Naive thymus-derived CD8-positive, alpha-beta T cell (primary cell): ENCODE results near the gene ZDHHC14. TPM values are rescaled to one million over a fixed set of nuclear protein-coding genes. Genes with fewer than 3 reads are reported as not detected.

Experiments used
- ATAC-seq, 2 donors: fragments of 150-1000 bp; cut with Tn5 transposase in 1 of 2; sonication (Bioruptor Pico), chemical (Tn5 transposase) in 1 of 2; 1 replicate in 1 of 2; 2 replicates in 1 of 2; pipeline ENCODE4 v1.10.0; 2021; ENCODE audit warnings: mild to moderate bottlenecking in 2 of 2, moderate library complexity in 2 of 2
- POLR2A ChIA-PET: fragments of 350-600 bp; sonication (Branson Sonifier 250); formaldehyde crosslinking; loops from one replicate; lab custom pipeline; 2021; ENCODE audit warnings: antibody characterized with exemption; lab: Charles Lee
- DNase-seq, 10 donors: peaks; one replicate each; pipeline versions ENCODE4 v3.0.0 to v3.0.0-alpha.2; 2020 to 2022
- H3K27ac Mint-ChIP-seq, 10 donors: one replicate each; pipeline ENCODE4 v1.8.0; 2020 to 2022; ENCODE audit warnings: mild to moderate bottlenecking in 10 of 10, mixed read lengths in 10 of 10, moderate library complexity in 4 of 10, inconsistent platforms in 1 of 10
- H3K27me3 Mint-ChIP-seq, 5 donors: one replicate each; pipeline ENCODE4 v1.8.0; 2021 to 2022; ENCODE audit warnings: mixed read lengths in 5 of 5
- H3K36me3 Mint-ChIP-seq, 3 donors: one replicate each; pipeline ENCODE4 v1.8.0; 2020 to 2022; ENCODE audit warnings: mixed read lengths in 3 of 3, mild to moderate bottlenecking in 2 of 3, inconsistent platforms in 1 of 3
- H3K4me1 Mint-ChIP-seq, 4 donors: one replicate each; pipeline ENCODE4 v1.8.0; 2021 to 2022; ENCODE audit warnings: mixed read lengths in 4 of 4
- H3K4me3 Mint-ChIP-seq, 10 donors: one replicate each; pipeline ENCODE4 v1.8.0; 2020 to 2022; ENCODE audit warnings: mild to moderate bottlenecking in 10 of 10, mixed read lengths in 10 of 10, moderate library complexity in 6 of 10, inconsistent platforms in 1 of 10
- H3K9me3 Mint-ChIP-seq, 9 donors: one replicate each; pipeline ENCODE4 v1.8.0; 2020 to 2022; ENCODE audit warnings: mixed read lengths in 9 of 9, mild to moderate bottlenecking in 3 of 9, inconsistent platforms in 1 of 9, moderate library complexity in 1 of 9
- polyA plus RNA-seq, 3 donors: library from polyadenylated mRNA; unstranded; fragments of 300-500 nt; fragmentation: Illumina TruSeq; gene quantifications; one replicate each; pipeline ENCODE4 v1.2.3, GENCODE V29; 2021
- total RNA-seq, 8 experiments: library from RNA in 2 of 8; stranded (reverse) in 2 of 8; gene quantifications; one replicate each; pipeline ENCODE4 v1.2.3 and lab custom pipeline; 2021 to 2026

ZDHHC14 gene
- total and polyA plus RNA-seq, 5 experiments from 2014 or later = 0.09 to 1.9 (median 1.4) TPM

DNA sequence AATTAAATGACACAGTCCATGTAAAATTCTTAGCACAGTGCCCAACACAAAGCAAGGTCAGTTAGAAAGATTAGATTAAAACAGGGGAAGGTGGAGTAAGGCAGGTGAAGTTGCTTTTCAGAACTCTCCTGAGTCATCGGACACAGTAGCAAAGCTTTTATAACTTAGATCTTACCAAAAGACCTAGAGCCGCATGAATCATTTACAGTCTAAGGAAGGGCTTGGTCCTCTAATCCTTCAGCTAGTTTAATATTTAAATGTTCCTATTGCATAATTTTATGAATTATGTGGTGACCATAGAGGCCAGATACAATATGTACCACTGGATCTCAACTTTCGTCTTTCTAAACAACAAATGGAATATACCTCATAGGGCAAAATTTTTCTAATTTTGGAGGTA lies 240.0 kb downstream of the ZDHHC14 start:
- ATAC-seq (no peak), DNase-seq (no peak)
- Mint-ChIP-seq H3K27me3 (no peaks in the 10 kb centered on the region), H3K4me3 (no peak overlapping the region), H3K36me3 (no peaks in the 10 kb centered on the region), H3K27ac (no peak overlapping the region), H3K4me1 (peaks cover 0 to 6% (median 0%) of the 10 kb centered on the region in 4 donors), H3K9me3 (peaks cover 0 to 8% (median 3%) of the 10 kb centered on the region in 9 donors)
- POLR2A ChIA-PET = no interaction called here

DNA sequence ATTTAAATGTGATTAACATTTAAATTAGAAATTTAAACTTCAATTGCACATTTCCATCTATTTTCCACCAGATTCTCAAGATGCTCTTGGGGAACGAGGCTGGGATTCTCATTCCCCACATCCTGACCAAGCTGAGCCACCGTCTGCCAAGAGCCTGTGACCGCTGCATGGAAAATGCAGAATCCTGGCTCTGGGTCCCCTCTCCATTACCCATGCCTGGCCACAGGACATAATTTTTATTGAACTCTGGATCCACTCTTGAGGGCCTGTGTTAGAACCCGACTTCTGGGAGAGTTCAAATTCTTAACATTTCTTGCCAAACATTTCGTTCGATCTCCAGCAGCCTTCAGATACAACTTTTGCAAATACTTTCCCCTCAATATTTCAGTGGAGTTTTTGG lies 240.4 kb downstream of the ZDHHC14 start:
- Mint-ChIP-seq H3K27me3 (no peaks in the 10 kb centered on the region), H3K27ac (no peak overlapping the region), H3K4me3 (no peak overlapping the region), H3K36me3 (no peaks in the 10 kb centered on the region), H3K9me3 (peaks cover 0 to 8% (median 3%) of the 10 kb centered on the region in 9 donors), H3K4me1 (peaks cover 0 to 6% (median 0%) of the 10 kb centered on the region in 4 donors)
- no peak for ATAC-seq
- DNase-seq = no peak
- POLR2A ChIA-PET = no interaction called here

GRCh38 chr6:157622427-157622826 lies 241.4 kb downstream of the ZDHHC14 start:
- Mint-ChIP-seq H3K4me3 (no peak overlapping the region), H3K27me3 (no peaks in the 10 kb centered on the region), H3K4me1 (peaks cover 0 to 6% (median 0%) of the 10 kb centered on the region in 4 donors), H3K27ac (no peak overlapping the region), H3K9me3 (peaks cover 0 to 8% (median 3%) of the 10 kb centered on the region in 9 donors), H3K36me3 (no peaks in the 10 kb centered on the region)
- DNase-seq (no peak), ATAC-seq (no peak)
- POLR2A ChIA-PET = interaction anchor here (0.5 kb wide), 1 partner anchor 1340 kb away, joined by 8 read pairs; no protein-coding TSS in a partner anchor

GRCh38 chr6:157625111-157625510 lies 244.1 kb downstream of the ZDHHC14 start:
- no peak for DNase-seq
- no peak overlapping the region for H3K4me3 Mint-ChIP-seq
- H3K36me3 Mint-ChIP-seq = no peaks in the 10 kb centered on the region
- POLR2A ChIA-PET = no interaction called here
- ATAC-seq = no peak
- H3K9me3 Mint-ChIP-seq = peaks cover 0 to 8% (median 3%) of the 10 kb centered on the region in 9 donors
- H3K27me3 Mint-ChIP-seq = no peaks in the 10 kb centered on the region
- no peak overlapping the region for H3K27ac Mint-ChIP-seq
- peaks cover 7 to 10% (median 9%) of the 10 kb centered on the region in 4 donors for H3K4me1 Mint-ChIP-seq

DNA sequence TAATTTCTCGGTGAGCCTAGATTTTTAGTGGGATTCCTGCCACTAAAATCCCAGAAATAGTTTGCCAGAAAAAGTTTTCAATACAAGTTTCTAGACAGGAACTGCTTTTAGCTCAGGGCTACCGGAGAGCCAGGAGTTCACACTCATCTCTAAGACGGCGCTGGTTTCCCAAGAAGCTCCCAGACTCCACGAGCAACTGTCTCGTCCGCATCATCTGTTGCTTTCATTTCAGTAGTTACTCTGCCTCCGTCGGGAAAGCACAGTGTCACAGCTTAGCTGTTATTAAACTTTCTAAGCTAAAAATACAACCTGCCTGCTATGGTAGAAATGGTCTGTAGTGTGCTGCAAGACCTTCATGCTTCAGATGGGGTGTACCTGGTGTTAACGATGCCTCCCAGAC lies 244.8 kb downstream of the ZDHHC14 start:
- H3K4me1 Mint-ChIP-seq = peaks cover 7 to 10% (median 9%) of the 10 kb centered on the region in 4 donors
- ATAC-seq = no peak
- H3K27ac Mint-ChIP-seq = no peak overlapping the region
- no peak for DNase-seq
- peaks cover 0 to 8% (median 3%) of the 10 kb centered on the region in 9 donors for H3K9me3 Mint-ChIP-seq
- H3K27me3 Mint-ChIP-seq = no peaks in the 10 kb centered on the region
- POLR2A ChIA-PET = no interaction called here
- no peaks in the 10 kb centered on the region for H3K36me3 Mint-ChIP-seq
- no peak overlapping the region for H3K4me3 Mint-ChIP-seq

- Mint-ChIP-seq H3K4me1 (peaks cover 7 to 10% (median 9%) of the 10 kb centered on the region in 4 donors), H3K27me3 (no peaks in the 10 kb centered on the region), H3K27ac (no peak overlapping the region), H3K4me3 (no peak overlapping the region), H3K9me3 (peaks cover 0 to 8% (median 3%) of the 10 kb centered on the region in 9 donors), H3K36me3 (no peaks in the 10 kb centered on the region)
- ATAC-seq = no peak
- POLR2A ChIA-PET = no interaction called here
- DNase-seq = peak in 1 of 10 donors; percentile 8
Observed at GRCh38 chr6:157627195-157627966, 246.4 kb downstream of the ZDHHC14 start.

DNA sequence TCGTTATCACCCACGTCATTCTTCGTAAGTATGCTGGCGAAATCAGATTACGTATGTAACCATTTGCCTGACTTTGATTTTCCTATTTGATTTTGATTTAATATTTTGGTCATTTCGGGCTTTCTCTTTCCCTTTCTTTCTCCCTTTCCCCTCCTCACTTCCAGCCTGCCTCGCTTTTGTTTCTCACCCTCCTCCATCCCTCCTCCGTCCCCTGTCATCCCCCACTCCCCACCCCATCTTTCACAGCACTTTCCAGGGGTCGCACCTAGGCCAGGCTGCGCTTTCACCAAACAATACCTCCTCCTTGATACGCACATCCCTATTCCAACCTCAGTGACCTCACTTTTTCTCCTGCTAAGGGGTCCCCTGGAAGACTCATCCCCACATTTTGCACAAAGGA lies 247.5 kb downstream of the ZDHHC14 start:
- H3K9me3 Mint-ChIP-seq = peaks cover 0 to 2% (median 1%) of the 10 kb centered on the region in 9 donors
- H3K36me3 Mint-ChIP-seq = no peaks in the 10 kb centered on the region
- ATAC-seq (no peak), DNase-seq (peak in 1 of 10 donors; percentile 7)
- POLR2A ChIA-PET = no interaction called here
- no peak overlapping the region for H3K27ac Mint-ChIP-seq
- H3K27me3 Mint-ChIP-seq = no peaks in the 10 kb centered on the region
- H3K4me3 Mint-ChIP-seq = no peak overlapping the region
- peaks cover 2 to 10% (median 9%) of the 10 kb centered on the region in 4 donors for H3K4me1 Mint-ChIP-seq

DNA sequence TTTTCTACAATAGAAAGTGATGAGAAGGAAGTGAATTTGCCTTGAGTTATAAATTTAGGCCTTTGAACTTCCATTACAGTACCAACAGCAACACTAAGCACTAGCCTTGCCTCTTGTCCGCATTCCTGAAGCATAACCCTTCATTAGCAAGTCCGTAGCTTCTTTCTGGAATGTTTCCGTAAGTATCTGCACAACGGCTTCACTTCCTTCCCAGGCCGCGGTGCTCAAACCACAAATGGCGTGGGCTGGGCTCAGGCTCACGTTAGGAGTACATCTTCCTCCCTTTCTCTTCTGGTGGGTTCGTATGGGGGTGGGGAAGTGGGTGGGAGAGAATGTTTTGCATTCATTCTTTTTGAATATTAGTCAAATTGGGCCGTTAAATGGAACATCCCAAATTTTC lies 248.2 kb downstream of the ZDHHC14 start:
- H3K4me1 Mint-ChIP-seq = peaks cover 2 to 10% (median 9%) of the 10 kb centered on the region in 4 donors
- DNase-seq = no peak
- peak overlapping the region in 3 of 10 donors; percentile 6 to 18 (median 18) for H3K27ac Mint-ChIP-seq
- no peaks in the 10 kb centered on the region for H3K36me3 Mint-ChIP-seq
- peak overlapping the region in 3 of 10 donors; percentile 3 to 24 (median 19) for H3K4me3 Mint-ChIP-seq
- POLR2A ChIA-PET = no interaction called here
- no peaks in the 10 kb centered on the region for H3K27me3 Mint-ChIP-seq
- peaks cover 0 to under 1% (median 0%) of the 10 kb centered on the region in 9 donors for H3K9me3 Mint-ChIP-seq
- no peak for ATAC-seq

- no peaks in the 10 kb centered on the region for H3K9me3 Mint-ChIP-seq
- peak in 1 of 10 donors; percentile 35 for DNase-seq
Observed at GRCh38 chr6:157630463-157631080, 249.6 kb downstream of the ZDHHC14 start.

GRCh38 chr6:157631412-157631811 lies 250.4 kb downstream of the ZDHHC14 start:
- no peak overlapping the region for H3K4me3 Mint-ChIP-seq
- ATAC-seq = no peak
- peak in 1 of 10 donors; percentile 36 for DNase-seq
- POLR2A ChIA-PET = no interaction called here
- no peak overlapping the region for H3K27ac Mint-ChIP-seq
- peaks cover 2 to 10% (median 9%) of the 10 kb centered on the region in 4 donors for H3K4me1 Mint-ChIP-seq
- no peaks in the 10 kb centered on the region for H3K36me3 Mint-ChIP-seq
- H3K27me3 Mint-ChIP-seq = no peaks in the 10 kb centered on the region
- H3K9me3 Mint-ChIP-seq = no peaks in the 10 kb centered on the region

More at GRCh38 chr6:157630463-157631080, 249.6 kb downstream of the ZDHHC14 start:
- Mint-ChIP-seq H3K36me3 (no peaks in the 10 kb centered on the region), H3K4me3 (no peak overlapping the region), H3K4me1 (peaks cover 2 to 10% (median 9%) of the 10 kb centered on the region in 4 donors), H3K27ac (no peak overlapping the region), H3K27me3 (no peaks in the 10 kb centered on the region)
- no peak for ATAC-seq
- POLR2A ChIA-PET = no interaction called here

DNA sequence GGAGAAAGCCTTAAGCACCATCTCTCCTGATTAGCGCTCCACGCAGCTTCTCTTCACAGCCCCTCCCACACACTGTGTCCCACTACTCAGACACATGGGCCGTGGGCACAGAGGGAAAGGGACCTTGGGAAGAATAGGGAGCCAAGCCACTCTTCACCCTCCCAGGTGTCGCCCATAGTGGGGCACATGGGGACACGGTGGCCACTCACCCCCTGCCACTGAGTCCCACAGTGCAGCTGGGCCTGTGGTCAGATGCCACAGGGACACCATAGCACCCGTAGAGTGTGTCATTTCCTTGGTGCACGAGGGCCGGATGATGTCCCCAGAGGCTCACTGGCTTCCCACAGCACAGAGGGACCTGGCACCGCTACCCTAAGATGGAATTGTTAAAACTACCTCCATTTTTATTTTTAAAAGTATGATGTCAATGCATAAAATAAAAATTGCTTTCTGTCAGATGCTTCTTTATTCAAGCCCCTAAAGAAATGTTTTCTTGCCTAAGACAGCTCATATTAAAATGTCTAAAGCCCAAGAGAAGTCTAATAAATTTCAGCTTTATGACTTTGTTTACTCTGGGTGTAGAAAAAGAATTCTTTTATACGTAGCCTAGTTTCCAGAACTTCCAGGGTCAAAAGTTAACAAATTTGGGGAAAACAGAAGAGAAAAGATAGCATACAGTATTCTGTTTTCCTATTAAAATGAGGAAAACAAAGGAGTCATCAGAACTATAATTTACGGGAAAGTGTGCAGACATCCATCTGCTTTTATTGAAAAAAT lies 251.0 kb downstream of the ZDHHC14 start:
- no peaks in the 10 kb centered on the region for H3K9me3 Mint-ChIP-seq
- POLR2A ChIA-PET = no interaction called here
- DNase-seq (peak in 1 of 10 donors; percentile 19), ATAC-seq (no peak)
- no peak overlapping the region for H3K27ac Mint-ChIP-seq
- H3K4me3 Mint-ChIP-seq = no peak overlapping the region
- no peaks in the 10 kb centered on the region for H3K36me3 Mint-ChIP-seq
- H3K27me3 Mint-ChIP-seq = peaks cover 0 to 2% (median 0%) of the 10 kb centered on the region in 5 donors
- peaks cover 2 to 10% (median 9%) of the 10 kb centered on the region in 4 donors for H3K4me1 Mint-ChIP-seq

DNA sequence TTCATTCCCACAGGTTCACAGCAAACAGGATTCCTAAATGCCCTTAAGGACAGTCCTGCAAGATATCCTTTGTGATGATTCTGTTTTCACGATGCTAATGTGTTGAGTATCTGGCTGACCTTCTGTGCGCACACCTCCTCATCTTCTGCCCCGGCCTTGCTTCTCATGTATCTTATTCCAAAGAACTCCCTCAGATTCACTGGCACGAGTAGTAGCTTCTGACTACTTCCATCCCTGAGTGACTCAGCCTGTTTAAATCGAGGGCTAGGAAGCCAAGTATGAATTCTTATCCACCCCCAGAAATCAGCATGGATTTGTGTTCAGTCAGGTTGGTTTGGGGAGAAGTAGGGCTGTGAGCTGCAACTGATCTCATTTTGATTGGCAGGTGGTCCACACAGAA lies 251.8 kb downstream of the ZDHHC14 start:
- H3K27me3 Mint-ChIP-seq = peaks cover 0 to 5% (median 0%) of the 10 kb centered on the region in 5 donors
- ATAC-seq = no peak
- POLR2A ChIA-PET = no interaction called here
- peak in 1 of 10 donors; percentile 6 for DNase-seq
- peaks cover 2 to 10% (median 9%) of the 10 kb centered on the region in 4 donors for H3K4me1 Mint-ChIP-seq
- H3K27ac Mint-ChIP-seq = no peak overlapping the region
- H3K4me3 Mint-ChIP-seq = no peak overlapping the region
- H3K36me3 Mint-ChIP-seq = no peaks in the 10 kb centered on the region
- H3K9me3 Mint-ChIP-seq = no peaks in the 10 kb centered on the region
